ENCODE results near the gene PHF2. TPM values are rescaled to one million over a fixed set of nuclear protein-coding genes. Genes with fewer than 3 reads are reported as not detected.

Gene PHF2
- polyA plus RNA-seq, 1 experiment: 8.8 TPM

- TF ChIP-seq CTCF (IDR thresholded peaks at IDR 0.05; ENCODE audit: low read depth, low read length): no peak
- no peaks in the 10 kb centered on the region; the same call in 1 of the 2 replicates for H3K9me3 ChIP-seq (ENCODE audit: control insufficient read depth, insufficient read depth, low read length)
- no peaks in the 10 kb centered on the region for H3K27me3 ChIP-seq (ENCODE audit: control insufficient read depth, insufficient read depth, low read length)
- H3K4me3 ChIP-seq (ENCODE audit: low read depth, low read length): no peak overlapping the region
- H3K27ac ChIP-seq (ENCODE audit: low read depth, low read length): no peak overlapping the region
- POLR2A ChIA-PET: no interaction called here
- DNase-seq (ENCODE audit: low read depth, low spot score): no peak
- CTCF ChIA-PET: no interaction called here
Observed at GRCh38 chr9:93676310-93677047, 100.1 kb downstream of the PHF2 start.

GRCh38 chr9:93677048-93677571 is 100.7 kb downstream of the PHF2 start:
- Histone ChIP-seq H3K9me3 (ENCODE audit: control insufficient read depth, insufficient read depth, low read length) (no peaks in the 10 kb centered on the region; the same call in 1 of the 2 replicates), H3K4me3 (ENCODE audit: low read depth, low read length) (no peak overlapping the region), H3K27ac (ENCODE audit: low read depth, low read length) (no peak overlapping the region), H3K27me3 (ENCODE audit: control insufficient read depth, insufficient read depth, low read length) (no peaks in the 10 kb centered on the region)
- TF ChIP-seq CTCF (IDR thresholded peaks at IDR 0.05; ENCODE audit: low read depth, low read length): no peak
- ChIA-PET POLR2A (no interaction called here), CTCF (no interaction called here)
- no peak for DNase-seq (ENCODE audit: low read depth, low spot score)

GRCh38 chr9:93677641-93678136 is 101.3 kb downstream of the PHF2 start:
- Histone ChIP-seq H3K27me3 (ENCODE audit: control insufficient read depth, insufficient read depth, low read length) (no peaks in the 10 kb centered on the region), H3K9me3 (ENCODE audit: control insufficient read depth, insufficient read depth, low read length) (no peaks in the 10 kb centered on the region; the same call in 1 of the 2 replicates), H3K27ac (ENCODE audit: low read depth, low read length) (no peak overlapping the region), H3K4me3 (ENCODE audit: low read depth, low read length) (no peak overlapping the region)
- CTCF ChIA-PET: no interaction called here
- POLR2A ChIA-PET: no interaction called here
- no peak for DNase-seq (ENCODE audit: low read depth, low spot score)
- TF ChIP-seq CTCF (IDR thresholded peaks at IDR 0.05; ENCODE audit: low read depth, low read length): no peak

- ChIA-PET CTCF (interaction anchor here (0.6 to 5.2 kb wide), 6 partner anchors 27 to 535 kb away, joined by 3 to 65 read pairs (median 3); no protein-coding TSS in a partner anchor), POLR2A (no interaction called here)
- H3K27ac ChIP-seq (ENCODE audit: low read depth, low read length): peak overlapping the region; percentile 11
- H3K9me3 ChIP-seq (ENCODE audit: control insufficient read depth, insufficient read depth, low read length): no peaks in the 10 kb centered on the region; the same call in 1 of the 2 replicates
- no peak overlapping the region for H3K4me3 ChIP-seq (ENCODE audit: low read depth, low read length)
- no peak for TF ChIP-seq CTCF (IDR thresholded peaks at IDR 0.05; ENCODE audit: low read depth, low read length)
- no peak for DNase-seq (ENCODE audit: low read depth, low spot score)
- no peaks in the 10 kb centered on the region for H3K27me3 ChIP-seq (ENCODE audit: control insufficient read depth, insufficient read depth, low read length)
Observed at GRCh38 chr9:93678199-93679019, 102.0 kb downstream of the PHF2 start.

All from AG04450 (cell line).